PFSK-1 (cell line): ENCODE measurements around the gene IGSF10.

ENCODE experiments used
- FOXP2 ChIP-seq: optimal IDR thresholded peaks from 2 replicates; pipeline ENCODE3; 2011; ENCODE audit warnings: borderline replicate concordance, control low read depth, inconsistent platforms; ENCODE audit not compliant: insufficient read depth; ENCODE audit errors: extremely low read length, extremely low read depth
- POLR2AphosphoS5 ChIP-seq: IDR thresholded peaks from 2 replicates; pipeline ENCODE4 v1.6.1; 2012; ENCODE audit warnings: low read depth, mild to moderate bottlenecking, control low read depth, low read length, moderate library complexity
- SIN3A ChIP-seq: IDR thresholded peaks from 2 replicates; pipeline ENCODE4 v1.6.1; 2012; ENCODE audit warnings: mild to moderate bottlenecking, low read length, moderate library complexity, borderline replicate concordance; ENCODE audit not compliant: insufficient read depth
- TAF1 ChIP-seq: IDR thresholded peaks from 2 replicates; pipeline ENCODE4 v1.6.1; 2012; ENCODE audit warnings: low read length, control low read depth, borderline replicate concordance; ENCODE audit not compliant: insufficient read depth
- TF ChIP-seq, protein P1 (sequence below), 2 experiments: IDR thresholded peaks; 2 replicates each; pipeline versions ENCODE4 v1.6.1 to v1.8.0; 2011 to 2012; ENCODE audit warnings: low read depth in 2 of 2, low read length in 2 of 2, control low read depth in 1 of 2, inconsistent platforms in 1 of 2, mild to moderate bottlenecking in 1 of 2, moderate library complexity in 1 of 2; ENCODE audit not compliant: insufficient read depth in 1 of 2

The IGSF10 gene

DNA sequence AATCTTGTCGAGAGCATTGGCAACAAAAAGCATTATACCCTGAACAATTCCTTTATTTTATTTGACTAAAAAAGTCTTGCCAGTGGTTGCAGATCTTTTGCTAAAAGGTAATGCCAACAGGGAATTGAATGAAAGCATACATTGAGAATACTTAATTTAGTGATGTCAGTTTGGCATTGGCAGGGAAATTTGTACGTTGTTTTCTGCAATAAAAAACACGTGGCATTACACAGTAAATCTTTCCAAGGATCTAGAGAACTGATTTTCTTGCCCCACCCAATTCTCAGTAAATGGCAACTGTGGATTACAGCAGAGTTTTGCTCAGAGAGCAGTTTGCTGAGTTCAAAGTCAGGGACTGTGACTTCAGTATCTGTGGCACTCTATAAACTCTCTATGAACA, 38.3 kb upstream of the IGSF10 start:
- TF ChIP-seq FOXP2 (no peak), POLR2AphosphoS5 (no peak), SIN3A (no peak), TAF1 (no peak)
- TF ChIP-seq, protein P1, sequence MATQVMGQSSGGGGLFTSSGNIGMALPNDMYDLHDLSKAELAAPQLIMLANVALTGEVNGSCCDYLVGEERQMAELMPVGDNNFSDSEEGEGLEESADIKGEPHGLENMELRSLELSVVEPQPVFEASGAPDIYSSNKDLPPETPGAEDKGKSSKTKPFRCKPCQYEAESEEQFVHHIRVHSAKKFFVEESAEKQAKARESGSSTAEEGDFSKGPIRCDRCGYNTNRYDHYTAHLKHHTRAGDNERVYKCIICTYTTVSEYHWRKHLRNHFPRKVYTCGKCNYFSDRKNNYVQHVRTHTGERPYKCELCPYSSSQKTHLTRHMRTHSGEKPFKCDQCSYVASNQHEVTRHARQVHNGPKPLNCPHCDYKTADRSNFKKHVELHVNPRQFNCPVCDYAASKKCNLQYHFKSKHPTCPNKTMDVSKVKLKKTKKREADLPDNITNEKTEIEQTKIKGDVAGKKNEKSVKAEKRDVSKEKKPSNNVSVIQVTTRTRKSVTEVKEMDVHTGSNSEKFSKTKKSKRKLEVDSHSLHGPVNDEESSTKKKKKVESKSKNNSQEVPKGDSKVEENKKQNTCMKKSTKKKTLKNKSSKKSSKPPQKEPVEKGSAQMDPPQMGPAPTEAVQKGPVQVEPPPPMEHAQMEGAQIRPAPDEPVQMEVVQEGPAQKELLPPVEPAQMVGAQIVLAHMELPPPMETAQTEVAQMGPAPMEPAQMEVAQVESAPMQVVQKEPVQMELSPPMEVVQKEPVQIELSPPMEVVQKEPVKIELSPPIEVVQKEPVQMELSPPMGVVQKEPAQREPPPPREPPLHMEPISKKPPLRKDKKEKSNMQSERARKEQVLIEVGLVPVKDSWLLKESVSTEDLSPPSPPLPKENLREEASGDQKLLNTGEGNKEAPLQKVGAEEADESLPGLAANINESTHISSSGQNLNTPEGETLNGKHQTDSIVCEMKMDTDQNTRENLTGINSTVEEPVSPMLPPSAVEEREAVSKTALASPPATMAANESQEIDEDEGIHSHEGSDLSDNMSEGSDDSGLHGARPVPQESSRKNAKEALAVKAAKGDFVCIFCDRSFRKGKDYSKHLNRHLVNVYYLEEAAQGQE (IDR thresholded peaks at IDR 0.05; ENCODE audit: insufficient read depth in 1 of 2, low read depth in 2 of 2, low read length in 2 of 2) = no peak

DNA sequence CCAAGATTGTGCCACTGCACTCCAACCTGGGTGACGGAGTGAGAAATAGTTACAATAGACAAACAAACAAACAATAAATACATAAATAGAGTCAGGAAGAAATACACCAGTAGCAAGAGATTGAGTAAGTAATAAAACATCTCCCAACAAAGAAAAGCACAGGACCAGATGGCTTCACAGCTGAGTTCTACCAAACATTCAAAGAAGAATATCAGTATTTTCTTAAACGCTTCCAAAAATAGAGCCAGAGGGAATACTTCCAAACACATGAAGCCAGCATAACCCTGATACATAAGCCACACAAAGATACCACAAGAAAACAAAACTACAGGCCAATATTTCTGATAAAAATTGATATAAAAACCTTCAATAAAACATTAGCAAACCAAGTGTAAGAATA, 30.7 kb upstream of the IGSF10 start:
- TF ChIP-seq POLR2AphosphoS5 (no peak), TAF1 (no peak), FOXP2 (no peak), SIN3A (no peak)
- TF ChIP-seq, protein P1 (IDR thresholded peaks at IDR 0.05; ENCODE audit: insufficient read depth in 1 of 2, low read depth in 2 of 2, low read length in 2 of 2) = no peak

DNA sequence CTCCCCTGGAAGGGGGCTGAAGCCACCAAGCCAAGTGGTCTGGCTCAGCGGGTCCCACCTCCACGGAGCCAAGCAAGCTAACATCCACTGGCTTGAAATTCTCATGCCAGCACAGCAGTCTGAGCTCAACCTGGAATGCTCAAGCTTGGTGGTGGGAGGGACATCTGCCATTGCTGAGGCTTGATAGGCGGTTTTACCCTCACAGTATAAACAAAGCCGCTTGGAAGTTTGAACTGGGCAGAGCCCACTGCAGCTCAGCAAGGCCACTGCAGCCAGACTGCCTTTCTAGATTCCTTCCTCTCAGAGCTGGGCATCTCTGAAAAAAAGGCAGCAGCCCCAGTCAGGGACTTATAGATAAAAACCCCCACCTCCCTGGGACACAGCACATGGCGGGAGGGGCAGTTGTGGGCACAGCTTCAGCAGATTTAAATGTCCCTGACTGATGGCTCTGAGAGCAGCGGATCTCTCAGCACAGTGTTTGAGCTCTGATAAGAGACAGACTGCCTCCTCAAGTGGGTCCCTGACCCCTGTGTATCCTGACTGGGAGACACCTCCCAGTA, 23.2 kb upstream of the IGSF10 start:
- TF ChIP-seq SIN3A = no peak
- TF ChIP-seq, protein P1 (IDR thresholded peaks at IDR 0.05; ENCODE audit: insufficient read depth in 1 of 2, low read depth in 2 of 2, low read length in 2 of 2) = no peak
- TF ChIP-seq FOXP2 = no peak
- TF ChIP-seq TAF1 = no peak
- TF ChIP-seq POLR2AphosphoS5 = no peak

GRCh38 chr3:151483488-151483887, 22.6 kb upstream of the IGSF10 start:
- TF ChIP-seq, protein P1 (IDR thresholded peaks at IDR 0.05; ENCODE audit: insufficient read depth in 1 of 2, low read depth in 2 of 2, low read length in 2 of 2) = no peak
- TF ChIP-seq FOXP2 = no peak

GRCh38 chr3:151480492-151480891, 19.6 kb upstream of the IGSF10 start:
- TF ChIP-seq SIN3A (no peak), FOXP2 (no peak), POLR2AphosphoS5 (no peak), TAF1 (no peak)
- TF ChIP-seq, protein P1 (IDR thresholded peaks at IDR 0.05; ENCODE audit: insufficient read depth in 1 of 2, low read depth in 2 of 2, low read length in 2 of 2) = no peak
